Fibroblast of upper back skin (primary cell): Measurements from ENCODE around the gene MINK1.

Experiments
- DNase-seq: peaks from one replicate; pipeline ENCODE4 v3.0.0-alpha.2; 2013

Gene MINK1

GRCh38 chr17:4881761-4882555, 48.8 kb downstream of the MINK1 start:
- peak; percentile 24 for DNase-seq

- no peak for DNase-seq
These were observed 51.3 kb downstream of the MINK1 start for GRCh38 chr17:4884489-4884888.

GRCh38 chr17:4886830-4887229, 53.7 kb downstream of the MINK1 start:
- DNase-seq: no peak

GRCh38 chr17:4887581-4887980, 54.4 kb downstream of the MINK1 start:
- no peak for DNase-seq

- no peak for DNase-seq
These were observed 58.6 kb downstream of the MINK1 start for GRCh38 chr17:4891411-4892410.

GRCh38 chr17:4892499-4893221, 59.5 kb downstream of the MINK1 start:
- no peak for DNase-seq

GRCh38 chr17:4893272-4893671, 60.1 kb downstream of the MINK1 start:
- no peak for DNase-seq

- no peak for DNase-seq
These were observed 60.8 kb downstream of the MINK1 start for GRCh38 chr17:4893721-4894560.

- no peak for DNase-seq
These were observed 62.0 kb downstream of the MINK1 start for GRCh38 chr17:4895121-4895520.

- DNase-seq: no peak
These were observed 62.7 kb downstream of the MINK1 start for GRCh38 chr17:4895657-4896331.

- no peak for DNase-seq
These were observed 63.4 kb downstream of the MINK1 start for GRCh38 chr17:4896332-4897197.

GRCh38 chr17:4897198-4897687, 64.1 kb downstream of the MINK1 start:
- DNase-seq: no peak

GRCh38 chr17:4897785-4898184, 64.6 kb downstream of the MINK1 start:
- no peak for DNase-seq

GRCh38 chr17:4898351-4898750, 65.2 kb downstream of the MINK1 start:
- no peak for DNase-seq

- no peak for DNase-seq
These were observed 65.8 kb downstream of the MINK1 start for GRCh38 chr17:4898927-4899326.

GRCh38 chr17:4899341-4900230, 66.4 kb downstream of the MINK1 start, which contains the start of gene C17orf107:
Gene C17orf107 (plus strand): TSS chr17:4899536. CDS start chr17:4899763, 227 bp downstream.
- DNase-seq: peak; percentile 74

GRCh38 chr17:4900231-4901107, 67.3 kb downstream of the MINK1 start:
- peak; percentile 22 for DNase-seq

- no peak for DNase-seq
These were observed 68.0 kb downstream of the MINK1 start for GRCh38 chr17:4901108-4901647.
